ENCODE results near the gene LHPP.

- no peak for TF ChIP-seq POLR2A (IDR thresholded peaks at IDR 0.05; ENCODE audit: low read depth, low read length)
- TF ChIP-seq POLR2AphosphoS5 (IDR thresholded peaks at IDR 0.05; ENCODE audit: low read depth, low read length), result no peak
- no peak for TF ChIP-seq TAF1 (IDR thresholded peaks at IDR 0.05; ENCODE audit: low read depth, low read length)
- no peak for TF ChIP-seq SPI1 (IDR thresholded peaks at IDR 0.05; ENCODE audit: low read depth, low read length)
- TF ChIP-seq POU2F2 (IDR thresholded peaks at IDR 0.05; ENCODE audit: low read depth, low read length), result no peak
These were observed 116.8 kb downstream of the LHPP start for GRCh38 chr10:124578231-124579010.
